ENCODE data around the gene NFS1.

DNA sequence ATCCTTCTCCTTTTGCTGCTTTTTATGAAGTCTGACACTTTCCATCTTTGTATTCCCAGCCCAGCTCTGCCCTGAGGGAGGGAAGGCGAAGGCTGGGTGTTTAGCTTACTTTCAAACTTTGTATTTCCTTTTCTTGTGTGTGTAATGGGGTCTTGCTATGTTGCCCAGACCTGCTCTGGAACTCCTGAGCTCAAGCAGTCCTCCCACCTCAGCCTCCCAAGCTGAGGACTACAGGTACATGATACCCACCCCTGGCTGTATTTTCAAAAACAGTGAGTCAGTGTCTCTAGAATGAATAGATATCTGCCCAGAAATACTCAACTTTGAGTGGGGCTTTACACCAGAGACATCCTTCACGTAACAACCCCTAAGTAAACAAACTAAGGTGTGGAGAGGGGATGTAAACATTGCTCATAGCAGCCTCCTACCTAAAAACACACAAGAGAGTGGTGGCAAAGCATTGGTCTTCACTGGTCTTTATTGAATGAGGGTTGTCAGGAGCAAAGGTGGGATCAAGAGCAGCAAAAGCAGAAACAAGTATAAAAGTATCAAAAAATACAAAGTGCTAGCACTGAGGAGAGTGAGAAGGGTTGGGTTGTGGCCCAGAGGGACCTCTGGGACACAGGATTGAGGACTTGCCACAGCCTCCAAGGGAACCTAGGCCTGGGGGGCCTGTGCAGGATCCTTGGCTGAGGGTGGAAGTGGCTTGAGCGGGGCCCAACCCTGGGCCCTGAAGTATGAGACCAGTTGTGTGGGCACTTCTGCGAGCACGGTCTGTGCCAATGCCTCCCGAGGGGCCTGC is 73.4 kb downstream of the NFS1 start:
- TF ChIP-seq, protein P1, sequence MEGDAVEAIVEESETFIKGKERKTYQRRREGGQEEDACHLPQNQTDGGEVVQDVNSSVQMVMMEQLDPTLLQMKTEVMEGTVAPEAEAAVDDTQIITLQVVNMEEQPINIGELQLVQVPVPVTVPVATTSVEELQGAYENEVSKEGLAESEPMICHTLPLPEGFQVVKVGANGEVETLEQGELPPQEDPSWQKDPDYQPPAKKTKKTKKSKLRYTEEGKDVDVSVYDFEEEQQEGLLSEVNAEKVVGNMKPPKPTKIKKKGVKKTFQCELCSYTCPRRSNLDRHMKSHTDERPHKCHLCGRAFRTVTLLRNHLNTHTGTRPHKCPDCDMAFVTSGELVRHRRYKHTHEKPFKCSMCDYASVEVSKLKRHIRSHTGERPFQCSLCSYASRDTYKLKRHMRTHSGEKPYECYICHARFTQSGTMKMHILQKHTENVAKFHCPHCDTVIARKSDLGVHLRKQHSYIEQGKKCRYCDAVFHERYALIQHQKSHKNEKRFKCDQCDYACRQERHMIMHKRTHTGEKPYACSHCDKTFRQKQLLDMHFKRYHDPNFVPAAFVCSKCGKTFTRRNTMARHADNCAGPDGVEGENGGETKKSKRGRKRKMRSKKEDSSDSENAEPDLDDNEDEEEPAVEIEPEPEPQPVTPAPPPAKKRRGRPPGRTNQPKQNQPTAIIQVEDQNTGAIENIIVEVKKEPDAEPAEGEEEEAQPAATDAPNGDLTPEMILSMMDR (IDR thresholded peaks at IDR 0.05; ENCODE audit: control extremely low read depth in 1 of 3, insufficient read depth in 1 of 3, low read depth in 1 of 3, low read length in 3 of 3) = no peak
- TF ChIP-seq JUN (IDR thresholded peaks at IDR 0.05; ENCODE audit: low read depth, low read length) (no peak), SP1 (IDR thresholded peaks at IDR 0.05; ENCODE audit: low read depth, low read length) (no peak), RNF2 (IDR thresholded peaks at IDR 0.05; ENCODE audit: borderline replicate concordance, low read depth, low read length, missing control alignments, poor library complexity, severe bottlenecking) (no peak)
